Gastrocnemius medialis (tissue), 4 donors: ENCODE data around the gene RPS4Y1. TPM values are rescaled to one million over a fixed set of nuclear protein-coding genes. Genes with fewer than 3 reads are reported as not detected.

ENCODE experiments used
- ATAC-seq, 2 donors: fragments of 150-250 bp; one replicate each; pipeline ENCODE4 v1.9.1; 2016
- DNase-seq, 2 donors: peaks; one replicate each; pipeline ENCODE4 v3.0.0-alpha.2; 2019
- H3K27ac ChIP-seq, 4 donors: fragments of 200-600 bp; sonication (generic); 1 replicate in 1 of 4; 2 replicates in 3 of 4; pipeline ENCODE4 v1.5.1; 2016 to 2018; ENCODE audit warnings: mild to moderate bottlenecking in 2 of 4, moderate library complexity in 1 of 4
- H3K27me3 ChIP-seq, 3 donors: fragments of 200-600 bp; sonication (generic) in 2 of 3; 1 replicate in 1 of 3; 2 replicates in 2 of 3; pipeline versions ENCODE4 v1.5.1 to v1.6.0; 2016 to 2019; ENCODE audit warnings: mild to moderate bottlenecking in 1 of 3, moderate library complexity in 1 of 3
- H3K36me3 ChIP-seq, 2 donors: fragments of 200-600 bp; sonication (generic) in 1 of 2; one replicate each; pipeline ENCODE4 v1.5.1; 2017 to 2018
- H3K4me1 ChIP-seq, 2 donors: fragments of 200-600 bp; sonication (generic) in 1 of 2; one replicate each; pipeline ENCODE4 v1.5.1; 2016 to 2017; ENCODE audit warnings: mild to moderate bottlenecking in 2 of 2
- H3K4me3 ChIP-seq, 4 donors: fragments of 200-600 bp; sonication (generic) in 3 of 4; 1 replicate in 1 of 4; 2 replicates in 3 of 4; pipeline ENCODE4 v1.5.1; 2016 to 2019; ENCODE audit warnings: mild to moderate bottlenecking in 2 of 4
- H3K9me3 ChIP-seq, 3 donors: fragments of 200-600 bp; sonication (generic) in 2 of 3; 1 replicate in 1 of 3; 2 replicates in 2 of 3; pipeline ENCODE4 v1.5.1; 2016 to 2019
- POLR2A ChIP-seq, 2 donors: fragments of 450-650 bp; IDR thresholded peaks; one replicate each; pipeline ENCODE4 v1.6.1; 2017; ENCODE audit warnings: antibody characterized with exemption in 2 of 2, mild to moderate bottlenecking in 2 of 2, moderate library complexity in 2 of 2
- in situ Hi-C, 4 donors: fragments of 200-750 bp; cut with MboI; loops; one replicate each; pipeline versions ENCODE4 v1.15.0 to v1.8.0; 2017; ENCODE audit warnings: low sequenced_read_pairs in 4 of 4
- intact Hi-C: fragments of 100-400 bp; cut with DNase I; formaldehyde crosslinking; loops from one replicate; pipeline ENCODE4 v1.15.1; 2023; ENCODE audit warnings: low total_unique reads
- total RNA-seq, 4 donors: library from RNA; depleted of rRNA; stranded (reverse); fragments of >200 nt; gene quantifications; one replicate each; pipeline versions ENCODE4 v1.1.0 to v1.2.3, GENCODE V29; 2016
- TF ChIP-seq, protein P1 (sequence below), 5 experiments: fragments of 450-650 bp in 3 of 5; fragments of 200-600 bp in 2 of 5; sonication (generic) in 2 of 5; IDR thresholded peaks in 4 of 5; conservative IDR thresholded peaks in 1 of 5; 1 replicate in 4 of 5; 2 replicates in 1 of 5; pipeline ENCODE4 v1.5.1; 2016 to 2019; ENCODE audit warnings: antibody characterized with exemption in 5 of 5, mild to moderate bottlenecking in 3 of 5, moderate library complexity in 3 of 5

The RPS4Y1 gene
- total RNA-seq, 4 donors from 2014 or later: 159 to 174 TPM; not detected in 2

DNA sequence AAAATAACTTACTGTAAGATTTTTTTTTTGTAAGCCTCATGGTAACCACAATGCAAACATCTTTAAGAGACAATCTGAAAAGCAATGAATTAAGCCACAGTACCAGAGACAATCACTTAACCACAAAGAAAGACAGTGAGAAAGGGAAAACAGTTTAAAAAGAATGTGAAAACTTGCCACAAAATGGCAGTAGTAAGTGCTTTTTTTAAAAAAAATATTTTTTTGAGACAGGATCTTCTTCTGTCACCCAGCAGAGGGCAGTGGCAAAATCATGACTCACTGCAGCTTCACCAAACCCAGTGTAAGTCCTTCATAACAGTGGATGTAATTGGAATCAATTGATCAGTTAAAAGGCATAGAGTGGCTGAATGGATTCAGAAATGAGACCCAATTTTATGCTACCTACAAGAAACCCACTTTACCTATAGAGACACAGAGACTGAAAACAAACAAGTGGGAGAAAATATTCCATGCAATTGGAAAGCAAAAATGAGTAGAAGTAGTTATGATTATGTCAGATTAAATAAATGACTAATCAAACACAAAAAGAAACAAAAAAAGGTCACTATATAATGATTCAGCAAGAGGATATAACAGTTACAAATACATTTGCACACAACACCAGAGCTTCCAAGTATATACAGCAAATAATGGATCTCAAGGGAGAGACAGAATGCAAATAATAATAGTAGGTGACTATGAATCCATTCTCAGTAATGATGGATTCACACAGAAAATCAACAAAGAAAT, 71.8 kb downstream of the RPS4Y1 start:
- no peak for TF ChIP-seq POLR2A (IDR thresholded peaks at IDR 0.05)
- TF ChIP-seq, protein P1, sequence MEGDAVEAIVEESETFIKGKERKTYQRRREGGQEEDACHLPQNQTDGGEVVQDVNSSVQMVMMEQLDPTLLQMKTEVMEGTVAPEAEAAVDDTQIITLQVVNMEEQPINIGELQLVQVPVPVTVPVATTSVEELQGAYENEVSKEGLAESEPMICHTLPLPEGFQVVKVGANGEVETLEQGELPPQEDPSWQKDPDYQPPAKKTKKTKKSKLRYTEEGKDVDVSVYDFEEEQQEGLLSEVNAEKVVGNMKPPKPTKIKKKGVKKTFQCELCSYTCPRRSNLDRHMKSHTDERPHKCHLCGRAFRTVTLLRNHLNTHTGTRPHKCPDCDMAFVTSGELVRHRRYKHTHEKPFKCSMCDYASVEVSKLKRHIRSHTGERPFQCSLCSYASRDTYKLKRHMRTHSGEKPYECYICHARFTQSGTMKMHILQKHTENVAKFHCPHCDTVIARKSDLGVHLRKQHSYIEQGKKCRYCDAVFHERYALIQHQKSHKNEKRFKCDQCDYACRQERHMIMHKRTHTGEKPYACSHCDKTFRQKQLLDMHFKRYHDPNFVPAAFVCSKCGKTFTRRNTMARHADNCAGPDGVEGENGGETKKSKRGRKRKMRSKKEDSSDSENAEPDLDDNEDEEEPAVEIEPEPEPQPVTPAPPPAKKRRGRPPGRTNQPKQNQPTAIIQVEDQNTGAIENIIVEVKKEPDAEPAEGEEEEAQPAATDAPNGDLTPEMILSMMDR (IDR thresholded peaks at IDR 0.05 in 4 of 5, conservative IDR thresholded peaks at IDR 0.05 in 1 of 5): no peak
- H3K27me3 ChIP-seq: no peaks in the 10 kb centered on the region
- H3K36me3 ChIP-seq: no peaks in the 10 kb centered on the region
- no peak overlapping the region for H3K4me3 ChIP-seq
- no peak overlapping the region for H3K27ac ChIP-seq
- DNase-seq (no peak), ATAC-seq (no peak)
- no peaks in the 10 kb centered on the region for H3K4me1 ChIP-seq
- intact Hi-C loops (no loop called here), in situ Hi-C loops (no loop called here)
- H3K9me3 ChIP-seq: no peaks in the 10 kb centered on the region

Other genes starting within 250 kb of the RPS4Y1 start
- gene SRY, start 53.9 kb upstream of the RPS4Y1 start, total RNA-seq: not detected
- gene ZFY, start 93.8 kb downstream of the RPS4Y1 start, total RNA-seq: 10 to 100 TPM in 2 of 4 donors, not detected in 2; 12.7 to 13.7 TPM